GM12801 (cell line): ENCODE data around the gene ZNF784.

Experiments used
- TF ChIP-seq, protein P1 (sequence below): IDR thresholded peaks from one replicate; pipeline ENCODE4 v1.5.1; 2011; ENCODE audit warnings: control low read depth; ENCODE audit not compliant: insufficient read length; ENCODE audit errors: extremely low read depth

The ZNF784 gene

DNA sequence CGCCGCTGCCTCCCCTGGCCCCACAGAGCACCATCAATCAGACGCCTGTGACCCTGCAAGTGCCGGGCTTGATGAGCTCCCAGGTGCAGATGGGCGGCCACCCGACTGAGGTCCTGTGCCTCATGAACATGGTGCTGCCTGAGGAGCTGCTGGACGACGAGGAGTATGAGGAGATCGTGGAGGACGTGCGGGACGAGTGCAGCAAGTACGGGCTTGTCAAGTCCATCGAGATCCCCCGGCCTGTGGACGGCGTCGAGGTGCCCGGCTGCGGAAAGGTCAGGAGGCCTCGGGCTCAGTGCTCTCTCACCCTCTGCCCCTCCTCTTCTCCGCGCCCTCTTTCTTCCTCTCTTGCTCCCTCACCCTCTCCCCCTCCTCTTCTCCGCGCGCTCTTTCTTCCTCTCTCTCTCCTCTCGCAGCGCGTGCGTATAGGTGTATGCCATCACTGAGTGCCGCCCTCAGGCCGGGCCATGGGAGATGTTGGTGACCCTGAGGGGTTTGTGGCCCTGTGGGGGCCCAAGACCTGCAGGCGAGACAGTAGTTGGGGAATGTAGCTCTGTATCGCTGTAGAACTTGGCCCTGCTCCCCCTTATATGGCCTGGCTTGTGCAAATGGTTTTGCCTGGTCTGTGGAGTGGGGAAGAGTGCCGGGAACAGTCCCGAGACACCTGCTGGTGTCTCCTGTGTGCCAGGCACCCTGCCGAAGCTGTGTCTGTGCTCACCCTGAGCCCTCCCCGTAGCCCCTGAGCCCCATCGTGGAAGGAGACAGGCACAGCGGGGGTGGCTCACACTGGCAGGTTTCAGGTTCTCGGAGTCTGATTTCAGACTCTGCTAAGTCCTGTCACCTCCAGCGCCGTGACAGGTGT is 45.3 kb upstream of the ZNF784 start:
- TF ChIP-seq, protein P1, sequence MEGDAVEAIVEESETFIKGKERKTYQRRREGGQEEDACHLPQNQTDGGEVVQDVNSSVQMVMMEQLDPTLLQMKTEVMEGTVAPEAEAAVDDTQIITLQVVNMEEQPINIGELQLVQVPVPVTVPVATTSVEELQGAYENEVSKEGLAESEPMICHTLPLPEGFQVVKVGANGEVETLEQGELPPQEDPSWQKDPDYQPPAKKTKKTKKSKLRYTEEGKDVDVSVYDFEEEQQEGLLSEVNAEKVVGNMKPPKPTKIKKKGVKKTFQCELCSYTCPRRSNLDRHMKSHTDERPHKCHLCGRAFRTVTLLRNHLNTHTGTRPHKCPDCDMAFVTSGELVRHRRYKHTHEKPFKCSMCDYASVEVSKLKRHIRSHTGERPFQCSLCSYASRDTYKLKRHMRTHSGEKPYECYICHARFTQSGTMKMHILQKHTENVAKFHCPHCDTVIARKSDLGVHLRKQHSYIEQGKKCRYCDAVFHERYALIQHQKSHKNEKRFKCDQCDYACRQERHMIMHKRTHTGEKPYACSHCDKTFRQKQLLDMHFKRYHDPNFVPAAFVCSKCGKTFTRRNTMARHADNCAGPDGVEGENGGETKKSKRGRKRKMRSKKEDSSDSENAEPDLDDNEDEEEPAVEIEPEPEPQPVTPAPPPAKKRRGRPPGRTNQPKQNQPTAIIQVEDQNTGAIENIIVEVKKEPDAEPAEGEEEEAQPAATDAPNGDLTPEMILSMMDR, result no peak

DNA sequence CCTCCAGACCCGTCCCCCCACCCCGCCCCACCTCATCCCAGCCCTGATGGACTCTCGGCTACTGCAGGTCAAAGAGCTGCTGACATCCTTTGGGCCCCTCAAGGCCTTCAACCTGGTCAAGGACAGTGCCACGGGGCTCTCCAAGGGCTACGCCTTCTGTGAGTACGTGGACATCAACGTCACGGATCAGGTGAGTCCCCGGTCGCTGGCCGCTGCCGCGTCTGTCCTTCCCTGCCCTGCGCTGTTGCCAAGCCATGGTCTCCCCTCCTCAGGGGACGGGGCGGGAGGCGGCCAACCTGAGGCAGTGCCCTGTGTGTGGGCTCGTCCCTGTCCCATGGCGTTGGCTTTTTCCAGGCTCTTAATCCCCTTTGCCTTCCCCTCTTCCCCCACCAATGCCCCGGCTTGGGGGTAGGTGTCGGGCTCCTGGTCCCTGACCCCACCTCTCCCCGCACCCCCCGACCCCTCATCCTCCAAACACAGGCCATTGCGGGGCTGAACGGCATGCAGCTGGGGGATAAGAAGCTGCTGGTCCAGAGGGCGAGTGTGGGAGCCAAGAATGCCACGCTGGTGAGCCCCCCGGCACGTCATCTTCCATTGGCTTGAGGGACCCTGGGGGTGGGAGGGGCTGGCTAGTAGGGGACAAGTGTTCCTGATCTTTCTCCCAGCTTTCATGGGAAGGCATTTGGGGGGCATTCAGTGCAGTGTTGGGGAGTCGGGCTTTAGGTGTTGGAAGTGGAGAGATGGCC is 44.4 kb upstream of the ZNF784 start:
- TF ChIP-seq, protein P1, result no peak

DNA sequence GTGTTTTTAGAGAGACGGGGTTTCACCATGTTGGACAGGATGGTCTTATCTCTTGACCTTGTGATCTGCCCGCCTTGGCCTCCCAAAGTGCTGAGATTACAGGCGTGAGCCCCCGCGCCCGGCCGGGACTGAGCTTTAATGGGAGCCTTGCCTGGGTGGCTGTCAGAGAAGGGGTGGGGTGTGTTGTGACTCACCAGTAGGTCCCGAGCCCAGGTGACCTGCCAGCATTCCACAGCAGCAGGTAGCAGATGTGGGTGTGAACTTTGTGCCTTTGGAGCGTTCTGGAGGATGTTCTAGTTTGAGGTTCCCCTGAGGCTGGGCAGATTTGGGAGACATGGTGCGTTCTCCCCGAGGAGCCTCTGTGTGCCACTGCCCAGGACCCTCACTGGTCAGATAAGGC is 43.6 kb upstream of the ZNF784 start:
- TF ChIP-seq, protein P1, result no peak

DNA sequence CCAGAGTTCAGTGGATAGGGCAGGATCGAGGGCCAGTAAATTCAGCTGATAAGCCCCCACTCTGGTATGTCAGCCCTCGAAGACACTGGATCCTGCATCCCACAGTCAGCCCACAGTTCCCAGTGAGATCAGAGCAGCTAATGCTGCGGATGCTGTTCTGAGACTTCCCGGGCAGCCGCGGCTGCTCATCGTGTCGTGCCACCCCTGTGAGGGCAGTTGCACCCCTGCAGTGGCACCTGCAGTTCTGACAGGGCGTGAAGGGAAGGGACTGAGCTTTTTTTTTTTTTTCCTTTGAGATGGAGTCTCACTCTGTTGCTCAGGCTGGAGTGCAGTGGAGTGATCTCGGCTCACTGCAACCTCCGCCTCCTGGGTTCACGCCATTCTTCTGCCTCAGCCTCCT is 43.1 kb upstream of the ZNF784 start:
- TF ChIP-seq, protein P1, result no peak

DNA sequence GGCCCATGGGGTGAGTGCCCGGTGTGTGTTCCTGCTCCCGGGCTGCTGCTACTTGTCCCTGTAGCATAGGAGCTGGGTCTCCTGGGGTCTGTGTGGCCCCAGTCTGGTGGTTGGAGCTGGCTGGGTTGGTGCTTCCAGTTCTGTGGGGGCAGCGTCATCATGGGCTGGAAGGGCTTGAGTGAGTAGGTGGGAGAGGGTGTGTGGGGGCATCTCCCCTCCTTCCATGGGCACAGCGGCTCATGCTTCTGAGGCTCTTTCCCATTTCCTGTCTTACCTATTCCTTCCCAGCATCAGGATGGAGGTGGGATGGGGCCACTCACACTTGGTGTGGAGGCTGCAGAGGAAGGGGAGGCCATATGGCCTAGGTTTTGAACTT is 42.6 kb upstream of the ZNF784 start:
- TF ChIP-seq, protein P1, result no peak

DNA sequence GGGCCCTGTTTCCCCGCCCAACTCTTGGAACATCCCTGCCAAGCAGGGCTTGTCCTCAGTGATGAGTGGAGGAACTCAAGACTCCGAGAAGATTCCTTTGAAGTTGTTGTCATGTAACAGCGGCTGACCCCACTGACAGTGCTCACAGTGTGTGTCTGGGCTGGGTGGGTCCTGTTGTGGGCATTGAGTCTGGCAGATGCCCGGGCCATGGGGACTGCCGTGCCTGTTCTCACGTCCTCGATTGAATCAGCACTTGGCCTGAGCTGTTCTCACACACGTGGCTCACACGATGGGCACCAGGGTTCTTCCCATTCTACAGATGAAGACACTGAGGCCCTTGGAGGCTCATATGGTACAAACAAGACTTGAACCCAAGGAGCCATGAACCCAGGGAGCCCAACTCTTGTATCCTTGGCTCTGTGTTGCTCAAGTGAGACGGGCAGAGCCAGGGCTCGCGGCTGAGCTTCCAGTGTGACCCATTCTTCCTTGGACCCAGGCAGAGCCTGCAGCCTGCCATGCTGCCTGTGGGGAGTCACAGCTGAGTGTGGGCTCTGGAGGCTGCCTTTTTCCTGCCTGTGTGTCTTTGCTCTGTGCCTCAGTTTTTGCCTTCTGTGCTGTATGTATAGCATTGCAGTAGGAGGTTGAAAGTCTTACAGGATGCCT is 42.1 kb upstream of the ZNF784 start:
- TF ChIP-seq, protein P1, result no peak

DNA sequence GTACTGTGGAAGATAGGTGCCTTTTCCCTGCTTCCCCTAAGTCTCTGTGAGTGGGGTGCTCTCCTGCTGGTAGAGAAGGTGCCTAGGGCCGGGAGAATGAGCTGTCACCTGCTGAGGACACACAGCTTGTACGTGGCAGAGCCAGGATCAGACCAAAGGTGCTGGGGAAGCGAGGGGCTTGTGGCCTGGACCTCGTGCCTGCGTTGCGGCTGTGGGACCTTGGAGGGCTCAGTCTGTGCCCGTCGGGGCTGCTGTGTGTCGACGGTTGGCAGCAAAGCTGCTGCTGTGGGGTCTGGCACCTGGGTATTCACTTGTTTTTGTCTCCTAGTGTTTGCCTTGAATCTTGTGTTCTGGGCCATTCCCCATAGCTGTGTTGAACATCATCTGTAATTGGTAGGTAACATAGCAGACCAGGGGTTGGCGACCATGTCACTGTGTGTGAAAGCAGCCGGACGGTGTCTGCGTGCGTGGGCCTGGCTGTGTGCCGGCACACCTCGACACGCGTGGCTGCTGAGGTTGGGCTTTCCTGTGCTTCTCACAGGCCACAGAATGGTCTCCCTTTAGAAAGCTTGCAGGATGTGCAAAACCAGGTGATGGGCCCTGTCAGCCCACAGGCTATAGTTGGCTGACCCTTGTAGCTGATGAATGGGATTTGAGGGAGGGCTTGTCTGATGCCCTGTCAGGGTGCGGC is 39.6 kb upstream of the ZNF784 start:
- TF ChIP-seq, protein P1, result no peak
